Measurements from ENCODE around the gene HSBP1.

DNA sequence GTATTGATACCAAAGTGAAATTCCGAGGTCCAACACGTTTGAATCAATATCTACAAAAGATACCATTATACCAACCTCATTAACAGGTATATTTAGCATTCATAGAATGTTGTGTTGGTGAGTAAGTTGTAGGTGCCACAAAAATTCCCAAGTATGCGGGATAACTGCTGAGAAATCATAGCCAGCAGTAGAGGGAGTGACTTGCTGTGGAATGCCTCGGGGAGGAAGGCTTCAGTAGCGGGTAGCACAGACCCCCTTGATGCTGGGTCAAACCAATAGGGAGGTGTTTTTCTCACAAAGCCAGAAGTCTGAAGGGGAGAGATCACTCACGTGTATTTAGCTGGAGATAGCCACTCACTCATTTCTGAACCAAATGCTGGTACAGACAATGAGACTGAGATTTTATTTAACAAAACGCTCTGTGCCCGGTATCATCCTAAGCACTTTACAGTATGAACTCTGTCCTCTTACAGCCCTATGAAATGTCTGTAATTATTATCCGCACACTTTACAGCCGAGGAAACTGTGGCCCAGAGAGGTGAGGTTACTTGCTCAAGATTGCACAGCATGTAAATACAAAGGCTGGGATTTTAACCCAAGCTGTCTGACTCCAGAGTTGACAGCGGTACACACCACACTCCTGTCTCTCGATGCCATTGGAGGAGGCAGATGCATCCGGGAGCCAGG lies 23.1 kb downstream of the HSBP1 start:
- TF ChIP-seq POLR2A (IDR thresholded peaks at IDR 0.05) (no peak), POLR2AphosphoS5 (IDR thresholded peaks at IDR 0.05) (no peak)
- TF ChIP-seq, protein P1, sequence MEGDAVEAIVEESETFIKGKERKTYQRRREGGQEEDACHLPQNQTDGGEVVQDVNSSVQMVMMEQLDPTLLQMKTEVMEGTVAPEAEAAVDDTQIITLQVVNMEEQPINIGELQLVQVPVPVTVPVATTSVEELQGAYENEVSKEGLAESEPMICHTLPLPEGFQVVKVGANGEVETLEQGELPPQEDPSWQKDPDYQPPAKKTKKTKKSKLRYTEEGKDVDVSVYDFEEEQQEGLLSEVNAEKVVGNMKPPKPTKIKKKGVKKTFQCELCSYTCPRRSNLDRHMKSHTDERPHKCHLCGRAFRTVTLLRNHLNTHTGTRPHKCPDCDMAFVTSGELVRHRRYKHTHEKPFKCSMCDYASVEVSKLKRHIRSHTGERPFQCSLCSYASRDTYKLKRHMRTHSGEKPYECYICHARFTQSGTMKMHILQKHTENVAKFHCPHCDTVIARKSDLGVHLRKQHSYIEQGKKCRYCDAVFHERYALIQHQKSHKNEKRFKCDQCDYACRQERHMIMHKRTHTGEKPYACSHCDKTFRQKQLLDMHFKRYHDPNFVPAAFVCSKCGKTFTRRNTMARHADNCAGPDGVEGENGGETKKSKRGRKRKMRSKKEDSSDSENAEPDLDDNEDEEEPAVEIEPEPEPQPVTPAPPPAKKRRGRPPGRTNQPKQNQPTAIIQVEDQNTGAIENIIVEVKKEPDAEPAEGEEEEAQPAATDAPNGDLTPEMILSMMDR (IDR thresholded peaks at IDR 0.05), result no peak
